HG03469 (cell line): ENCODE data around the gene GBGT1.

Experiments used
- ATAC-seq: cut with Tn5 transposase; IDR thresholded peaks from one replicate; pipeline ENCODE4 v1.9.1; 2021; ENCODE audit warnings: mild to moderate bottlenecking, moderate library complexity, moderate number of reproducible peaks; ENCODE audit not compliant: unreplicated experiment

Gene GBGT1

DNA sequence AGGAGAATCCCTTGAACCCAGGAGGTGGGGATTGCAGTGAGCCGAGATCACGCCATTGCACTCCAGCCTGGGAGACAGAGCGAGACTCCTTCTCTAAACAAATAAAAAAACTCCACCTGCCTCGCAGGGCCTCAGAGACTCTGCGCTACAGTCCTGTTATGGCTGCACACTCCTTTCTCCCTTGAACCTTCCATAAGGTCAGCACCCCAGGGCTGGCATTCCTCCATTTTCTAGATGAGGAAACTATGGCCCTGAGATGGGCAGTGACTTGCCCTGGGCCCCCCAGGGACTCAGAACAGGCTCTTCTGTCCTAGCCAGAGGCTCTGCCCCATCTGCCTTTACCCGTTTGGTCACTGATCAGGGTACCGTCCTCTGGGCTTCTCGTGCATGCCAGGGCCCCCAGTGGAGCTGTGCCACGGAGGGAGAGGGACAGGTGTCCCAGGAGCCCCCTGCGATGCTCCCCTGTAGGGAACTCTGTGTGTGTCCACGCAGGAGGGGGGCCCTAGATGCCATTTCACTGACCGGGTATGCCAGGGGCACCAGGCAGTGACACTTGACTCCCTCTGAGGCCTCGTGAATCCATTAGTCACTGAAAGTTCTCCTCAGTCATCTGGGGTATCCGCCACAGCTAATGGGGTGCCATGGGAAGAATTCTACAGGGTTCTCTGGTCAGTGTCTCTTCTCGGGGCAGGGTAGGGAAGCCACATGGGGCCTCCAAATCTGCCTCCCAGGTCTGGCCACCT, 58.8 kb downstream of the GBGT1 start:
- no peak for ATAC-seq

DNA sequence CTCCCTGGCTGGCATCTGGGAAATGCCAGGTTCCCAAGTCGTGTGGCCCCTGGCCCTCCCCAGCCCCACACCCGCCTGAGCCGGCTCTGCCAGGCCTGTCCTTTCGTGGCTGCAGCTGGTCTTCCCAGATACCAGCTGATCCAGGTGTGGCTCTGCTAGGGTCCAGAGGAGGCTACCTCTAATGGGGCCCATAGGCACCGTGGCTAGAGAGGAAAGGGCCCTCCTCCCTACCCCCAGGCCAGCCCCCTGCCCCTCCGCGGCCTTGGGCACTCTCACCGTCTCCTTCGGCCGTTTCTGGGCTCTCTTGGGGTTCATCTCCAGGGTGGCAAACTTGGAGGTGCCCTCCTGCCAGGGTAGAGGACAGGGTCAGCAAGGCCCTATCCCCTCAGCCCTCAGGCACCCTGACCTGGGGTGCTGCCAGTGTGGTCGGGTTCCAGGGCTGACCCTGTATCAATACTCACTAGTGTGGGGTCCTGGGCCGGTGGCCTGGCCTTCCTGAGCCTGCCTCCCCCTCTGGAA, 59.7 kb downstream of the GBGT1 start:
- ATAC-seq: no peak

DNA sequence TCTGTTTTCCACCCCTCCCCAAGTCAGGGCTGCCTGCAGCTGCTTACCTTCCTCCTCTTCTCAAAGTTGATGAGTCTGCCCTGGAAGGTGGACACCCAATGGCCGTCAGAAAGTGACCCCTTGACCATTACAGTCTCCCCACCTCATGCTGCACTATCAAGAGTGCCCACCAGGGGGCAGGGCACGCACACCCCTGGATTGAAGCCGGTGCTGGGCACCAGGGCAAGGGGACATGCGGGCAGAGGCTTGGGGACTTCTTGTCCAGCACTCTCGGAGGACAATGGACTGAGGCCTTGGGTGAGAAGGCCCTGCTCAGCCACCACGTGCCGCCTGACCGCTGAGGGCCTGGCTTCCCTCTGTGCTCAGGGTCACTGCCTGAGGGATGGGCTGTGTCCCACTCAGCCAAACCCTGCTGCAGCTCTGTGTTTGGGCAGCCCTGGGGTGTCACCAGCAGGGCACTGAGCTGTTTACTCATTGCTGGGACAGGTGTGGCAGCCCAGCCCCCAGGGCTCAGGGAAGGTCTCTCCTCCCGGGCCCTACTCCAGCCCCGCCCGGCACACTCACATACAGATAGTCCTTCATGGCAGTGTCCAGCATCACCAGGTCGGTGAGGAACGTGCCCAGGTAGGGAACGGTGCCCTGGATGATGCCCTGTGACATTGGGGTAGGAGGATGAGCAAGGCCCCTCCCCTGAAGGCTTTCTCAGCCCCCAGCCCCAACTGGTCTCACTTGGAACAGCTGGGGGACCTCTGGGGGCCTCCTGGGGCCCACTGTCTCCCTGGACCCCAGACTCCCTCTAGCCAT, 60.3 kb downstream of the GBGT1 start:
- ATAC-seq: no peak
